Liver (tissue), 9 donors: Measurements from ENCODE around the gene PPFIBP1. TPM values are rescaled to one million over a fixed set of nuclear protein-coding genes. Genes with fewer than 3 reads are reported as not detected.

ENCODE experiments used
- DNase-seq: peaks from one replicate; pipeline ENCODE4 v3.0.0-alpha.2; 2017; ENCODE audit warnings: low spot score
- H3K27ac ChIP-seq, 2 donors: one replicate each; pipeline ENCODE4 v1.7.0; 2013; ENCODE audit warnings: inconsistent platforms in 2 of 2, low read length in 2 of 2, control low read depth in 1 of 2, low read depth in 1 of 2, mild to moderate bottlenecking in 1 of 2
- H3K27me3 ChIP-seq, 4 donors: one replicate each; pipeline versions ENCODE4 v1.6.1 to v1.7.0; 2013; ENCODE audit warnings: low read length in 3 of 4, inconsistent platforms in 1 of 4, mild to moderate bottlenecking in 1 of 4, moderate library complexity in 1 of 4; ENCODE audit not compliant: control insufficient read depth in 4 of 4, insufficient read depth in 4 of 4
- H3K36me3 ChIP-seq, 4 donors: one replicate each; pipeline versions ENCODE4 v1.6.1 to v1.7.0; 2013; ENCODE audit warnings: low read length in 3 of 4, mild to moderate bottlenecking in 3 of 4, low read depth in 1 of 4, moderate library complexity in 1 of 4; ENCODE audit not compliant: control insufficient read depth in 4 of 4, insufficient read depth in 3 of 4
- H3K4me1 ChIP-seq, 4 donors: one replicate each; pipeline versions ENCODE4 v1.6.1 to v1.7.0; 2013; ENCODE audit warnings: low read length in 3 of 4, mild to moderate bottlenecking in 3 of 4, moderate library complexity in 1 of 4; ENCODE audit not compliant: control insufficient read depth in 4 of 4, insufficient read depth in 4 of 4
- H3K4me3 ChIP-seq, 3 donors: one replicate each; pipeline versions ENCODE4 v1.6.1 to v1.7.0; 2013; ENCODE audit warnings: low read length in 3 of 3, control low read depth in 1 of 3, low read depth in 1 of 3, mild to moderate bottlenecking in 1 of 3
- H3K9ac ChIP-seq, 2 donors: one replicate each; pipeline ENCODE4 v1.7.0; 2013; ENCODE audit warnings: low read length in 2 of 2, mild to moderate bottlenecking in 2 of 2, moderate library complexity in 2 of 2, control low read depth in 1 of 2, low read depth in 1 of 2
- H3K9me3 ChIP-seq, 4 donors: one replicate each; pipeline versions ENCODE4 v1.6.1 to v1.7.0; 2013; ENCODE audit warnings: low read length in 3 of 4; ENCODE audit not compliant: control insufficient read depth in 4 of 4
- ATF3 ChIP-seq: IDR thresholded peaks from 2 replicates; pipeline ENCODE4 v1.6.1; 2016; ENCODE audit warnings: antibody characterized with exemption
- CTCF ChIP-seq: fragments of 150-350 bp; IDR thresholded peaks from 2 replicates; pipeline ENCODE4 v1.5.1; 2017; ENCODE audit warnings: improper control_type of control experiment, low read depth, low read length; ENCODE audit not compliant: missing input control
- EGR1 ChIP-seq, 2 donors: IDR thresholded peaks; 2 replicates each; pipeline ENCODE4 v1.6.1; 2016 to 2018; ENCODE audit warnings: antibody characterized with exemption in 2 of 2, low read depth in 2 of 2
- FOXA1 ChIP-seq: IDR thresholded peaks from 2 replicates; pipeline ENCODE4 v1.6.1; 2016; ENCODE audit warnings: antibody characterized with exemption
- FOXA2 ChIP-seq: IDR thresholded peaks from 2 replicates; pipeline ENCODE4 v1.6.1; 2016; ENCODE audit warnings: antibody characterized with exemption
- GABPA ChIP-seq, 2 donors: IDR thresholded peaks in 1 of 2; conservative IDR thresholded peaks in 1 of 2; 2 replicates each; pipeline ENCODE4 v1.6.1; 2016; ENCODE audit warnings: antibody characterized with exemption in 2 of 2, mild to moderate bottlenecking in 1 of 2, moderate library complexity in 1 of 2
- HNF4A ChIP-seq, 2 donors: conservative IDR thresholded peaks; 2 replicates each; pipeline ENCODE4 v1.6.1; 2016; ENCODE audit warnings: antibody characterized with exemption in 2 of 2, mild to moderate bottlenecking in 2 of 2
- HNF4G ChIP-seq: IDR thresholded peaks from 2 replicates; pipeline ENCODE4 v1.6.1; 2016; ENCODE audit warnings: antibody characterized with exemption
- JUND ChIP-seq, 2 donors: IDR thresholded peaks; 2 replicates each; pipeline ENCODE4 v1.6.1; 2016; ENCODE audit warnings: antibody characterized with exemption in 2 of 2
- MAX ChIP-seq: IDR thresholded peaks from 2 replicates; pipeline ENCODE4 v1.6.1; 2016; ENCODE audit warnings: antibody characterized with exemption
- NR2F2 ChIP-seq: IDR thresholded peaks from 2 replicates; pipeline ENCODE4 v1.6.1; 2016; ENCODE audit warnings: antibody characterized with exemption
- RAD21 ChIP-seq, 2 donors: IDR thresholded peaks; 2 replicates each; pipeline ENCODE4 v1.6.1; 2016; ENCODE audit warnings: antibody characterized with exemption in 2 of 2, mild to moderate bottlenecking in 2 of 2
- REST ChIP-seq: IDR thresholded peaks from 2 replicates; pipeline ENCODE4 v1.6.1; 2016; ENCODE audit warnings: antibody characterized with exemption, mild to moderate bottlenecking
- RXRA ChIP-seq, 2 donors: IDR thresholded peaks; 2 replicates each; pipeline ENCODE4 v1.6.1; 2017 to 2018; ENCODE audit warnings: antibody characterized with exemption in 2 of 2, mild to moderate bottlenecking in 1 of 2
- TAF1 ChIP-seq: conservative IDR thresholded peaks from 2 replicates; pipeline ENCODE4 v1.6.1; 2016; ENCODE audit warnings: antibody characterized with exemption, mild to moderate bottlenecking
- YY1 ChIP-seq: IDR thresholded peaks from 2 replicates; pipeline ENCODE4 v1.6.1; 2016; ENCODE audit warnings: antibody characterized with exemption, mild to moderate bottlenecking
- ZBTB33 ChIP-seq: IDR thresholded peaks from 2 replicates; pipeline ENCODE4 v1.6.1; 2016; ENCODE audit warnings: antibody characterized with exemption
- WGBS: extraction: QIAGEN DNeasy Blood & Tissue Kit; methylation state at CpG from one replicate; pipeline ENCODE4 v1.1.7; 2013; 5-methylcytosine and 5-hydroxymethylcytosine counted together
- polyA plus RNA-seq, 2 donors: library from polyadenylated mRNA; stranded (reverse) in 1 of 2; unstranded in 1 of 2; fragments of 200-250 nt in 1 of 2; fragments of >200 nt in 1 of 2; fragmentation: Nextera tagmentation in 1 of 2; extraction: Ambion mirVana in 1 of 2; gene quantifications; one replicate each; pipeline versions ENCODE4 v1.2.1 to v1.2.3, GENCODE V29; 2013 to 2015
- total RNA-seq, 2 donors: library from RNA; depleted of rRNA; stranded (reverse); fragments of >200 nt; gene quantifications; one replicate each; pipeline ENCODE4 v1.2.3, GENCODE V29; 2014
- donor health status: healthy.
- donor health status: healthy.
- donor health status: healthy.
- donor health status: healthy.
- donor health status: healthy.

The PPFIBP1 gene
- total and polyA plus RNA-seq, 4 donors, result 10.5 to 65.8 (median 17.4) TPM

GRCh38 chr12:27693403-27693802 lies 169.4 kb downstream of the PPFIBP1 start:
- H3K9ac ChIP-seq, result no peak overlapping the region
- WGBS, result 91% methylated on average over 2 of the region's 2 CpGs
- DNase-seq, result no peak
- peaks cover 0 to 32% (median 22%) of the 10 kb centered on the region in 4 donors for H3K4me1 ChIP-seq
- TF ChIP-seq HNF4G (no peak), RXRA (IDR thresholded peaks at IDR 0.05) (no peak), RAD21 (IDR thresholded peaks at IDR 0.05) (no peak), EGR1 (IDR thresholded peaks at IDR 0.05; ENCODE audit: low read depth in 2 of 2) (no peak), TAF1 (no peak), CTCF (no peak), GABPA (IDR thresholded peaks at IDR 0.05 in 1 of 2, conservative IDR thresholded peaks at IDR 0.05 in 1 of 2) (no peak), REST (no peak), FOXA2 (no peak), HNF4A (conservative IDR thresholded peaks at IDR 0.05) (no peak), JUND (IDR thresholded peaks at IDR 0.05) (no peak), ZBTB33 (no peak), NR2F2 (no peak), MAX (no peak), YY1 (no peak), FOXA1 (no peak), ATF3 (no peak)
- H3K4me3 ChIP-seq, result no peak overlapping the region
- H3K9me3 ChIP-seq, result no peaks in the 10 kb centered on the region
- H3K27ac ChIP-seq, result no peak overlapping the region
- peaks cover 0 to 42% (median 30%) of the 10 kb centered on the region in 4 donors for H3K36me3 ChIP-seq
- no peaks in the 10 kb centered on the region for H3K27me3 ChIP-seq
